ENCODE results near the gene COMMD1. TPM values are rescaled to one million over a fixed set of nuclear protein-coding genes. Genes with fewer than 3 reads are reported as not detected.

Gene COMMD1
- total and polyA plus RNA-seq, 2 experiments from 2014 or later = 30.5 to 71.1 TPM

DNA sequence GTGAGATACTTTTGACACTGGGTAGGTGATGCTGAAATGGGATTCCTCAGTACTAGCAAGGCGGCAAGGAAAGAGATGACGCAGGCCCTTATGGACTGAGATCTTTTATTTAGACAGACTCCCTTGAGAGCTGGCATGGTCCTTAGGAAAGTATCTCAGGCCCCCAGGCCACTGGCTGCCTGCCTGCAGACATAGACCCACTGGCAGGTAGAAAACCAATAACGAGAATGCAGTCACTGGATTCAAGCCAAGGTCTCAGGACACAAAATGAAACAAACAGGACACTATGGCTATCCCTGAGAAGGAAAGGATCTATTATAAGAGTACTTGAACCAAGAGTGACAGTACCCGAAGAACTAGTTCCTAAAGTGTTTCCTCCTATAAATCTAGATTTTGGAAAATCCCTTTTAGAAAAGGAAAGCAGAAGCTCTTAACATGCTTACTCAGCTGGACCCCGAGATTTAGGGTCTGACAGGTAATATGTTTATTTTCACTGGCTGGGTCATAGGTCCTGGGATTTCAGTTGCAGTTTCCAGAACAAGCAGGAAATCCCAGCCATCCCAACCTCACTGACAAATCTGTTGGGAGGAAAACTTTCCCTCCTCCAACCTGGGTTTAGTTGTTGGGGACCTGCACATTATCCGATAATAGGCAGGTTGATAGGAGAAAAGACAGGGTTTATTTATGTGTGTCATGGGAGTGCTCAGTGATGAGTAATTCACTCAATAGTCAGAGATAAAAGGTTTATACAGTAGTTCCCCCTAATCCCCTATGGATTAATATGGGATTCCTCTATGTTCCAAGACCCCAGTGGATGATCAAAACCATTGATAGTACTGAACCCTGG lies 44.5 kb downstream of the COMMD1 start:
- Histone ChIP-seq H3K9me2 (replicated peaks; ENCODE audit: insufficient read depth) (no peaks in the 10 kb centered on the region), H3K4me1 (ENCODE audit: insufficient read depth) (peaks cover 26% of the 10 kb centered on the region), H3K4me2 (no peak overlapping the region), H3K9me3 (ENCODE audit: low read depth) (no peaks in the 10 kb centered on the region), H3K27ac (no peak overlapping the region), H4K20me1 (ENCODE audit: insufficient read depth, poor library complexity, severe bottlenecking) (no peaks in the 10 kb centered on the region), H3K79me2 (no peaks in the 10 kb centered on the region), H3K36me3 (replicated peaks; ENCODE audit: insufficient read depth, low read depth) (no peaks in the 10 kb centered on the region), H3K4me3 (no peak overlapping the region), H2AFZ (no peak overlapping the region), H3K27me3 (no peaks in the 10 kb centered on the region)
- 53% methylated on average over 6 of the region's 6 CpGs for WGBS (ENCODE audit: low lambda C conversion rate, missing lambda C conversion rate)
- no peak for DNase-seq (ENCODE audit: low spot score)
- TF ChIP-seq EZH2phosphoT487 (IDR thresholded peaks at IDR 0.05; ENCODE audit: low read depth, severe bottlenecking, unreplicated experiment) (no peak), EZH2 (IDR thresholded peaks at IDR 0.05; ENCODE audit: borderline replicate concordance) (no peak)
- TF ChIP-seq, protein P1, sequence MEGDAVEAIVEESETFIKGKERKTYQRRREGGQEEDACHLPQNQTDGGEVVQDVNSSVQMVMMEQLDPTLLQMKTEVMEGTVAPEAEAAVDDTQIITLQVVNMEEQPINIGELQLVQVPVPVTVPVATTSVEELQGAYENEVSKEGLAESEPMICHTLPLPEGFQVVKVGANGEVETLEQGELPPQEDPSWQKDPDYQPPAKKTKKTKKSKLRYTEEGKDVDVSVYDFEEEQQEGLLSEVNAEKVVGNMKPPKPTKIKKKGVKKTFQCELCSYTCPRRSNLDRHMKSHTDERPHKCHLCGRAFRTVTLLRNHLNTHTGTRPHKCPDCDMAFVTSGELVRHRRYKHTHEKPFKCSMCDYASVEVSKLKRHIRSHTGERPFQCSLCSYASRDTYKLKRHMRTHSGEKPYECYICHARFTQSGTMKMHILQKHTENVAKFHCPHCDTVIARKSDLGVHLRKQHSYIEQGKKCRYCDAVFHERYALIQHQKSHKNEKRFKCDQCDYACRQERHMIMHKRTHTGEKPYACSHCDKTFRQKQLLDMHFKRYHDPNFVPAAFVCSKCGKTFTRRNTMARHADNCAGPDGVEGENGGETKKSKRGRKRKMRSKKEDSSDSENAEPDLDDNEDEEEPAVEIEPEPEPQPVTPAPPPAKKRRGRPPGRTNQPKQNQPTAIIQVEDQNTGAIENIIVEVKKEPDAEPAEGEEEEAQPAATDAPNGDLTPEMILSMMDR (IDR thresholded peaks at IDR 0.05; ENCODE audit: poor library complexity) = no peak

DNA sequence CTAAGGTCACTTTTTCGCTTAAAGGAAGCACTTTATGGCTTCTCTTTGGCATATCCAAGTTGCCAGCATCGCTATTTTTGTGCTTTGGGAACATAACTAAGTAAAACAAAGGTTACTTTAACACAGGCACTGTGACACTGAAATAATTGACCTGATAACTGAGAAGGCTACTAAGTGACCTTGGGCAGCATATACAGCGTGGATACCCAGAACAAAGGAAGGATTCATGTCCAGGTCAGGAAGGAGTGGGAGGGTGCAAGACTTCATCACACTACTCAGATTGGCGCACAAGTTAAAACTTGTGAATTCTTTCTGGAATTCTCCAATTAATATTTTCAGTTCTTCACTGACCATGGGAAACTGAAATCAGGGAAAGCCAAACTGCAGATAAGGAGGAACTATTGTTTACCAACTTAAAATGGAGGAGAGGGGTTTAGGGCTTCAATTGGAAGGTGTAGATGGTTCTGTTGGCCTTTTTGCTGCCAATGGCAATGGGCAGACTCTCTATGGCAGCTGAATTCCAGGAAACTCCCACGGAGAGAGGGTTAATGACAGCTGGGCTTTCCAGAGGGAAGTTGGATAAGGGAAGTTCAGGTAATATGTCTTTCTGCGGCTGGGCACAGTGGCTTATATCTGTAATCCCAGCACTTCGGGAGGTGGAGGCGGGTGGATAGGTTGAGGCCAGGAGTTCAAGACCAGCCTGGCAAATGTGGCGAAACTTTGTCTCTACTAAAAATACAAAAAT lies 45.3 kb downstream of the COMMD1 start:
- Histone ChIP-seq H4K20me1 (ENCODE audit: insufficient read depth, poor library complexity, severe bottlenecking) (no peaks in the 10 kb centered on the region), H3K27ac (no peak overlapping the region), H3K36me3 (replicated peaks; ENCODE audit: insufficient read depth, low read depth) (no peaks in the 10 kb centered on the region), H3K9me3 (ENCODE audit: low read depth) (no peaks in the 10 kb centered on the region), H3K4me1 (ENCODE audit: insufficient read depth) (peaks cover 26% of the 10 kb centered on the region), H3K27me3 (no peaks in the 10 kb centered on the region), H3K4me3 (no peak overlapping the region), H3K9me2 (replicated peaks; ENCODE audit: insufficient read depth) (no peaks in the 10 kb centered on the region), H2AFZ (no peak overlapping the region), H3K79me2 (no peaks in the 10 kb centered on the region), H3K4me2 (no peak overlapping the region)
- TF ChIP-seq EZH2 (IDR thresholded peaks at IDR 0.05; ENCODE audit: borderline replicate concordance) (no peak), EZH2phosphoT487 (IDR thresholded peaks at IDR 0.05; ENCODE audit: low read depth, severe bottlenecking, unreplicated experiment) (no peak)
- TF ChIP-seq, protein P1 (IDR thresholded peaks at IDR 0.05; ENCODE audit: poor library complexity) = no peak
- DNase-seq (ENCODE audit: low spot score) = no peak
- WGBS (ENCODE audit: low lambda C conversion rate, missing lambda C conversion rate) = 84% methylated on average over 9 of the region's 9 CpGs

DNA sequence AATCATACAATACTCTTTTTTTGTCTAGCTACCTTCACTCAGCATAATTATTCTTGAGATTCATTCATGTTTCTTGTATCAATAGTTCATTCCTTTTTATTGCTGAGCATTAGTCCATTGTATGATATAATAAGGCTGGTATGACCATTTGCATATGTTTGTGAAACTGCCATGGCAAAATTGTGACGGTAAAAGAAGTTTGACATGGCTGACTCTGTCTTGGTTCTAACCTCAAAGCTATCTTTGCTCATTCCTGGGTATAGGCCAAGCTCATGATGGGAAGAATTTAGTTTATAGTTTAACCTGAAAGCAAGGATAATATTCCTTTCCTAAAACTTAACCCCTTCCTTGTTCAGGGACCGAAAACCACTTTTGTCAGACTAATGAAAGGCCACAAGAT lies 46.4 kb downstream of the COMMD1 start:
- no peaks in the 10 kb centered on the region for H3K9me2 ChIP-seq (replicated peaks; ENCODE audit: insufficient read depth)
- no peaks in the 10 kb centered on the region for H3K36me3 ChIP-seq (replicated peaks; ENCODE audit: insufficient read depth, low read depth)
- no peaks in the 10 kb centered on the region for H4K20me1 ChIP-seq (ENCODE audit: insufficient read depth, poor library complexity, severe bottlenecking)
- no peaks in the 10 kb centered on the region for H3K27me3 ChIP-seq
- H3K27ac ChIP-seq = no peak overlapping the region
- H3K4me3 ChIP-seq = no peak overlapping the region
- WGBS (ENCODE audit: low lambda C conversion rate, missing lambda C conversion rate) = 92% methylated on average over 2 of the region's 2 CpGs
- DNase-seq (ENCODE audit: low spot score) = no peak
- H3K4me2 ChIP-seq = no peak overlapping the region
- no peaks in the 10 kb centered on the region for H3K9me3 ChIP-seq (ENCODE audit: low read depth)
- TF ChIP-seq EZH2 (IDR thresholded peaks at IDR 0.05; ENCODE audit: borderline replicate concordance) (no peak), EZH2phosphoT487 (IDR thresholded peaks at IDR 0.05; ENCODE audit: low read depth, severe bottlenecking, unreplicated experiment) (no peak)
- TF ChIP-seq, protein P1 (IDR thresholded peaks at IDR 0.05; ENCODE audit: poor library complexity) = no peak
- no peak overlapping the region for H2AFZ ChIP-seq
- H3K4me1 ChIP-seq (ENCODE audit: insufficient read depth) = peaks cover 16% of the 10 kb centered on the region
- H3K79me2 ChIP-seq = no peaks in the 10 kb centered on the region

All from hepatocyte (in vitro differentiated cells).